Small intestine (tissue), 7 donors: ENCODE data around the gene RAPGEF1. TPM values are rescaled to one million over a fixed set of nuclear protein-coding genes. Genes with fewer than 3 reads are reported as not detected.

Experiments
- DNase-seq, 2 donors: peaks; one replicate each; pipeline versions ENCODE4 v3.0.0 to v3.0.0-alpha.2; 2013
- FAIRE-seq: peaks from 2 replicates; lab custom pipeline; 2012; peaks lifted over from hg19 to GRCh38; lab: Jason Lieb, UNC
- H3K27ac ChIP-seq, 3 donors: one replicate each; pipeline ENCODE4 v1.5.1; 2013; ENCODE audit warnings: low read length in 2 of 3, mild to moderate bottlenecking in 2 of 3, control low read depth in 1 of 3, inconsistent platforms in 1 of 3, low read depth in 1 of 3, moderate library complexity in 1 of 3
- H3K27me3 ChIP-seq, 3 donors: one replicate each; pipeline ENCODE4 v1.6.1; 2013; ENCODE audit warnings: low read length in 3 of 3, inconsistent platforms in 1 of 3; ENCODE audit not compliant: control insufficient read depth in 3 of 3, insufficient read depth in 3 of 3
- H3K36me3 ChIP-seq, 3 donors: one replicate each; pipeline ENCODE4 v1.6.1; 2013; ENCODE audit warnings: low read length in 3 of 3, inconsistent platforms in 1 of 3, low read depth in 1 of 3, mild to moderate bottlenecking in 1 of 3, moderate library complexity in 1 of 3; ENCODE audit not compliant: control insufficient read depth in 3 of 3, insufficient read depth in 2 of 3
- H3K4me1 ChIP-seq, 3 donors: one replicate each; pipeline ENCODE4 v1.6.1; 2013; ENCODE audit warnings: low read length in 2 of 3, inconsistent platforms in 1 of 3, low read depth in 1 of 3, mild to moderate bottlenecking in 1 of 3, moderate library complexity in 1 of 3; ENCODE audit not compliant: control insufficient read depth in 3 of 3, insufficient read depth in 2 of 3
- H3K4me3 ChIP-seq, 3 donors: one replicate each; pipeline ENCODE4 v1.5.1; 2013; ENCODE audit warnings: low read length in 3 of 3, control low read depth in 1 of 3, inconsistent platforms in 1 of 3, low read depth in 1 of 3, mild to moderate bottlenecking in 1 of 3, moderate library complexity in 1 of 3
- H3K9me3 ChIP-seq, 2 donors: one replicate each; pipeline ENCODE4 v1.6.1; 2013; ENCODE audit warnings: low read depth in 1 of 2, low read length in 1 of 2; ENCODE audit not compliant: control insufficient read depth in 2 of 2, insufficient read depth in 1 of 2
- WGBS, 3 donors: extraction: QIAGEN DNeasy Blood & Tissue Kit; methylation state at CpG; one replicate each; pipeline ENCODE4 v1.1.7; 2013; 5-methylcytosine and 5-hydroxymethylcytosine counted together
- polyA plus RNA-seq, 4 donors: library from polyadenylated mRNA; stranded (reverse) in 3 of 4; unstranded in 1 of 4; fragments of 200-250 nt in 3 of 4; fragments of 120-200 nt in 1 of 4; gene quantifications; one replicate each; pipeline versions ENCODE4 v1.2.1 to v1.2.3, GENCODE V29; 2013
- donor health status: healthy with polysubstance abuse.
- donor health status: control.
- donor health status: control.
- donor health status: Bipolar disorder and iron deficiency.
- donor health status: healthy.

The RAPGEF1 gene
- polyA plus RNA-seq, 4 donors: 15.4 to 43.4 (median 21.2) TPM

- DNase-seq (peak in 1 of 2 donors; percentile 25), FAIRE-seq (no peak)
- Histone ChIP-seq H3K9me3 (no peaks in the 10 kb centered on the region), H3K4me1 (peaks cover 2 to 10% (median 9%) of the 10 kb centered on the region in 3 donors), H3K27ac (peak overlapping the region in 2 of 3 donors; percentile 42 to 97), H3K4me3 (no peak overlapping the region), H3K36me3 (peaks cover 3 to 59% (median 7%) of the 10 kb centered on the region in 3 donors), H3K27me3 (no peaks in the 10 kb centered on the region)
- WGBS, 3 donors: 72 to 82% (median 82%) methylated on average over 19 of the region's 19 CpGs
These were observed 111.2 kb downstream of the RAPGEF1 start for GRCh38 chr9:131628459-131629225.

GRCh38 chr9:131627648-131628458 is 112.0 kb downstream of the RAPGEF1 start:
- DNase-seq (peak; percentile 61 to 98), FAIRE-seq (no peak)
- Histone ChIP-seq H3K4me3 (no peak overlapping the region), H3K4me1 (peaks cover 2 to 10% (median 9%) of the 10 kb centered on the region in 3 donors), H3K9me3 (no peaks in the 10 kb centered on the region), H3K36me3 (peaks cover 7 to 63% (median 7%) of the 10 kb centered on the region in 3 donors), H3K27me3 (no peaks in the 10 kb centered on the region), H3K27ac (peak overlapping the region; percentile 36 to 97 (median 42))
- WGBS, 3 donors: 33 to 60% (median 44%) methylated on average over 21 of the region's 21 CpGs

DNA sequence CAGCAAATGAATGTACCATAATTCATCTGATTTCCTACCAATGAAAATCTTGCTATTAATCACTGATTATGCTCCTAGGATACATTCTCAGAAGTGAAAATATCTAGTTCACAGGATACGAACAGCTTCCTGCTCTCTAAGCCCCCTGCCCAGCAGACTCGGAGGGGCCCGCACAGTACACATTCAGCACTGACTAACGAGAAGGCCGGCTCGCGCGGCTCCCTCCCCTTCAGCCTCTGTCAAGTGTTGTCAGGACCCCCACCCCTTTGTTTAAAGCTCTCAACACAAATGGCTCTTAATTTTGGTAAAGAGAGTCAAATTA is 112.6 kb downstream of the RAPGEF1 start:
- Histone ChIP-seq H3K4me1 (peaks cover 2 to 10% (median 9%) of the 10 kb centered on the region in 3 donors), H3K27me3 (no peaks in the 10 kb centered on the region), H3K27ac (peak overlapping the region; percentile 28 to 97 (median 36)), H3K36me3 (peaks cover 7 to 66% (median 9%) of the 10 kb centered on the region in 3 donors), H3K4me3 (no peak overlapping the region), H3K9me3 (no peaks in the 10 kb centered on the region)
- no peak for FAIRE-seq
- WGBS, 3 donors: 90 to 96% (median 91%) methylated on average over 8 of the region's 8 CpGs
- no peak for DNase-seq

DNA sequence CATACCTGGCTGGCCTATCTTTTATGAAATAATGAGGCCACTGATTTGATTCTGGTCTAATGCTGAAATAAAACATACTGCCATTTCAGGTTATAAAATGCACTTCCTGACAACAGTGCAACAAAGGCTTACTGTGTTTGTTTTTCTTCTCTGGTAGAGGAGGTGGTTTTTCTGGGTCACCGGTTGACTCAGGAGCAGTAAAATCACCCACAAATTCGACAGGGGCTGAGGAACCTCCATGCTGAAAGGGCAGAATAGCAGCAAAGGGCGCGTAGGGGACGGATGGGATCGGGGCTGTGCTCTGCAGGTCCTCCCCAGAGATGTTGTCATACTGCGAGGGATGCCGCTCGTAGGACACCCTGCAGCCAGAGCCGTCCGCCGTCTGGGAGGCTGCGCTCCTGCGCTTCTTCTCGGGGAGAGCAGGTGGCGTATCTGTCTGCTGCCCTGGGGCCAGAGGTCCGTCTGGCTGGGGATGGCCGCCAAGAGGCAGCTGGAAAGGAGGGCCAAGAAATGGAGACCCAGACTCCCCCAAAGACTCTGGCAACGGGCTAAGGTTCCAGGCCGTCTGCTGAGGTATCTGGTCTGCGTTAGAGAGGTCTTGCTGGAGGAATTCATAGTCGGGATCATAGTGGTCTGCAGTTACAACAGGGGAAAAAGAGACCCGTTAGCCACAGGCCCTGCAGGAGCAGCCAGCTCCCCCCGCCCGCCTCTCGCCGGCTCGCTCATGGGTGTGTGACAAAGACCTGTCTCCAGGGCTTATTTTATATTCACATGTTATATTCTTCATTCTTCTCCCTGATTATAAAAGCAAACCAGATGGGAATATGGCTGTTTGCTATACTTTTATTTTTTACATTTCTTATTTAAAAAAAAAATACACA is 113.8 kb downstream of the RAPGEF1 start:
- H3K27me3 ChIP-seq: no peaks in the 10 kb centered on the region
- 87 to 89% (median 89%) methylated on average over 28 of the region's 28 CpGs for WGBS, 3 donors
- H3K36me3 ChIP-seq: peaks cover 7 to 74% (median 18%) of the 10 kb centered on the region in 3 donors
- no peak for DNase-seq
- H3K4me3 ChIP-seq: no peak overlapping the region
- H3K9me3 ChIP-seq: no peaks in the 10 kb centered on the region
- FAIRE-seq: no peak
- H3K4me1 ChIP-seq: peaks cover 2 to 9% (median 7%) of the 10 kb centered on the region in 3 donors
- peak overlapping the region in 1 of 3 donors; percentile 36 for H3K27ac ChIP-seq

DNA sequence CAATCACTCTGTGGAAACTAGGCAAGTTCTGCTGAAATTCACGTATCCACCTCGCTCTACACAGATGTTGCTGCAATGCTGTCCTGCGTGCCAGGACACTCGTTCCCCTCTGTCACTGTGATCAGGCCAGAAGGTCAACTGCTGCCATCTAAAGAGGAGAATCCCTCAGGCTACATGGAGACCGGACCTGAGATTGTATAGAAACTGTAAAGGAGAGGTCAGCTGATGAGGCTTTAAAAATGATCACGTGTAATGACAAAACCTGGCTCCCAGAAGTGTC is 114.4 kb downstream of the RAPGEF1 start:
- 75 to 84% (median 83%) methylated on average over 6 of the region's 6 CpGs for WGBS, 3 donors
- Histone ChIP-seq H3K9me3 (no peaks in the 10 kb centered on the region), H3K27me3 (no peaks in the 10 kb centered on the region), H3K4me3 (no peak overlapping the region), H3K36me3 (peaks cover 9 to 80% (median 19%) of the 10 kb centered on the region in 3 donors), H3K4me1 (peaks cover 2 to 9% (median 7%) of the 10 kb centered on the region in 3 donors), H3K27ac (peak overlapping the region in 1 of 3 donors; percentile 22)
- FAIRE-seq: no peak
- no peak for DNase-seq

- WGBS, 3 donors: 69 to 85% (median 80%) methylated on average over 13 of the region's 13 CpGs
- H3K9me3 ChIP-seq: no peaks in the 10 kb centered on the region
- H3K27me3 ChIP-seq: no peaks in the 10 kb centered on the region
- FAIRE-seq (no peak), DNase-seq (no peak)
- H3K36me3 ChIP-seq: peaks cover 11 to 81% (median 18%) of the 10 kb centered on the region in 3 donors
- peak overlapping the region in 1 of 3 donors; percentile 40 for H3K27ac ChIP-seq
- H3K4me3 ChIP-seq: no peak overlapping the region
- H3K4me1 ChIP-seq: peaks cover 2 to 9% (median 7%) of the 10 kb centered on the region in 3 donors
These were observed 115.0 kb downstream of the RAPGEF1 start for GRCh38 chr9:131624636-131625507.

GRCh38 chr9:131623655-131624330 is 116.1 kb downstream of the RAPGEF1 start:
- no peaks in the 10 kb centered on the region for H3K27me3 ChIP-seq
- H3K27ac ChIP-seq: peak overlapping the region in 2 of 3 donors; percentile 7 to 14
- peaks cover 12 to 86% (median 22%) of the 10 kb centered on the region in 3 donors for H3K36me3 ChIP-seq
- WGBS, 3 donors: 94 to 99% (median 96%) methylated on average over 14 of the region's 14 CpGs
- no peaks in the 10 kb centered on the region for H3K9me3 ChIP-seq
- DNase-seq (no peak), FAIRE-seq (no peak)
- no peak overlapping the region for H3K4me3 ChIP-seq
- peaks cover 2 to 9% (median 7%) of the 10 kb centered on the region in 3 donors for H3K4me1 ChIP-seq
